Right atrium auricular region (tissue), 2 donors: ENCODE measurements around the gene CACNA1C. TPM values are rescaled to one million over a fixed set of nuclear protein-coding genes. Genes with fewer than 3 reads are reported as not detected.
"Not testable (repeated sequence)": the region's sequence is repeated elsewhere in the genome, so short reads cannot be mapped to it uniquely, and the experiment has no call there.

Experiments
- DNase-seq: peaks from one replicate; pipeline ENCODE4 v3.0.0-alpha.2; 2019; ENCODE audit warnings: low spot score
- H3K27ac ChIP-seq, 2 donors: fragments of 200-600 bp; sonication (generic); 1 replicate in 1 of 2; 2 replicates in 1 of 2; pipeline ENCODE4 v1.5.1; 2016 to 2019
- H3K27me3 ChIP-seq, 2 donors: fragments of 200-600 bp; sonication (generic); one replicate each; pipeline versions ENCODE4 v1.5.1 to v1.6.0; 2017 to 2019
- H3K36me3 ChIP-seq: fragments of 200-600 bp; sonication (generic); one replicate; pipeline ENCODE4 v1.5.1; 2016
- H3K4me1 ChIP-seq, 2 donors: fragments of 200-600 bp; sonication (generic); one replicate each; pipeline versions ENCODE4 v1.5.1 to v1.6.0; 2017 to 2019
- H3K4me3 ChIP-seq, 2 donors: fragments of 200-600 bp; sonication (generic); 1 replicate in 1 of 2; 2 replicates in 1 of 2; pipeline ENCODE4 v1.5.1; 2017 to 2019; ENCODE audit warnings: mild to moderate bottlenecking in 1 of 2, moderate library complexity in 1 of 2
- H3K9me3 ChIP-seq, 2 donors: fragments of 200-600 bp; sonication (generic); one replicate each; pipeline ENCODE4 v1.5.1; 2019
- total RNA-seq, 2 donors: library from RNA; depleted of rRNA; stranded (reverse); fragments of >200 nt; gene quantifications; one replicate each; pipeline ENCODE4 v1.1.0, GENCODE V29; 2016
- TF ChIP-seq, protein P1 (sequence below), 2 donors: fragments of 200-600 bp; sonication (generic); IDR thresholded peaks; one replicate each; pipeline ENCODE4 v1.5.1; 2019; ENCODE audit warnings: antibody characterized with exemption in 2 of 2

The CACNA1C gene
- total RNA-seq, 2 donors from 2014 or later: 83.1 to 93.6 TPM

DNA sequence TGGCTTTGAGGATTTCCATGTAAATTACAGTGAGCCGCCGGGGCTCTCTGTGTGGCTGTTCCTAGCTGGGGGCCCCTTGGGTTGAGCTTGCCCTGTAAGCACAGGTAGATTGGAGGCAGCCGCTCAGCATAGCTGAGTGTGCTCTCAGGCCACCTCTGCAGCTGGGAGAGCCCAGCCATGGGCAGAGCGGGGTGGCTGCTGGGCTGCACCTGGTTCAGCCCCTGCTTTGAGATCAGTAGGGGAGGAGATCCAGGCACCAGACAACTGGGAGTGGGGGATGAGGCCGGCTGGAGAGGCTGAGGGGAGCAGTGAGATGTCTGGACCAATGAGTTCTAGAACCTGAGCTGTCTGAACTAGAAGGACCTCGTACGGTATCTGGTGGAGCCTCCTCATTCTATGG lies 44.8 kb downstream of the CACNA1C start:
- H3K4me3 ChIP-seq: no peak overlapping the region
- H3K27me3 ChIP-seq: no peaks in the 10 kb centered on the region
- no peaks in the 10 kb centered on the region for H3K36me3 ChIP-seq
- no peaks in the 10 kb centered on the region for H3K9me3 ChIP-seq
- peak overlapping the region in 1 of 2 donors; percentile 42 for H3K27ac ChIP-seq
- TF ChIP-seq, protein P1, sequence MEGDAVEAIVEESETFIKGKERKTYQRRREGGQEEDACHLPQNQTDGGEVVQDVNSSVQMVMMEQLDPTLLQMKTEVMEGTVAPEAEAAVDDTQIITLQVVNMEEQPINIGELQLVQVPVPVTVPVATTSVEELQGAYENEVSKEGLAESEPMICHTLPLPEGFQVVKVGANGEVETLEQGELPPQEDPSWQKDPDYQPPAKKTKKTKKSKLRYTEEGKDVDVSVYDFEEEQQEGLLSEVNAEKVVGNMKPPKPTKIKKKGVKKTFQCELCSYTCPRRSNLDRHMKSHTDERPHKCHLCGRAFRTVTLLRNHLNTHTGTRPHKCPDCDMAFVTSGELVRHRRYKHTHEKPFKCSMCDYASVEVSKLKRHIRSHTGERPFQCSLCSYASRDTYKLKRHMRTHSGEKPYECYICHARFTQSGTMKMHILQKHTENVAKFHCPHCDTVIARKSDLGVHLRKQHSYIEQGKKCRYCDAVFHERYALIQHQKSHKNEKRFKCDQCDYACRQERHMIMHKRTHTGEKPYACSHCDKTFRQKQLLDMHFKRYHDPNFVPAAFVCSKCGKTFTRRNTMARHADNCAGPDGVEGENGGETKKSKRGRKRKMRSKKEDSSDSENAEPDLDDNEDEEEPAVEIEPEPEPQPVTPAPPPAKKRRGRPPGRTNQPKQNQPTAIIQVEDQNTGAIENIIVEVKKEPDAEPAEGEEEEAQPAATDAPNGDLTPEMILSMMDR (IDR thresholded peaks at IDR 0.05): no peak
- no peak for DNase-seq
- peaks cover 0 to 68% of the 10 kb centered on the region in 2 donors for H3K4me1 ChIP-seq

DNA sequence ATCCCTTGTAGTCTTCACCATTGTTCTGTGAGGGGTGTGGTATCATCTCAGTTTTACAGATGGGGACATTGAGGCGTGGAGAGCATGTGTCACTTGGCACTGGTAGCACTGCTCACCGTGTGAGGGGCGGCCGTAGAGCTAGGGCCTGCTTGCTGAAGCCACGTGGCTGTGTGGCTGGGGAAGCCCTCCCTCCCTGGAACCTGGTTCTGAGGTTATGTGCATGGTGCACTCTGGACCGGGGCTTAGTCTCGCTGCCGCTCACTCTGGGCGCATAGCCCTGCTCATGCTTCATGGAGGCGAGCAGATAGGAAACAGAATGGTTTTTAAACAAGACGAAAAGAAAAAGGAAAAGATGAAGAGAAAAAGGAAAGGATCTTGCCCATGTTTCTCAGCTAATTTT lies 46.1 kb downstream of the CACNA1C start:
- H3K4me3 ChIP-seq: no peak overlapping the region
- no peak for DNase-seq
- H3K36me3 ChIP-seq: no peaks in the 10 kb centered on the region
- H3K27me3 ChIP-seq: no peaks in the 10 kb centered on the region
- H3K27ac ChIP-seq: peak overlapping the region in 1 of 2 donors; percentile 42
- no peaks in the 10 kb centered on the region for H3K9me3 ChIP-seq
- H3K4me1 ChIP-seq: peaks cover 0 to 56% of the 10 kb centered on the region in 2 donors
- TF ChIP-seq, protein P1 (IDR thresholded peaks at IDR 0.05): no peak

DNA sequence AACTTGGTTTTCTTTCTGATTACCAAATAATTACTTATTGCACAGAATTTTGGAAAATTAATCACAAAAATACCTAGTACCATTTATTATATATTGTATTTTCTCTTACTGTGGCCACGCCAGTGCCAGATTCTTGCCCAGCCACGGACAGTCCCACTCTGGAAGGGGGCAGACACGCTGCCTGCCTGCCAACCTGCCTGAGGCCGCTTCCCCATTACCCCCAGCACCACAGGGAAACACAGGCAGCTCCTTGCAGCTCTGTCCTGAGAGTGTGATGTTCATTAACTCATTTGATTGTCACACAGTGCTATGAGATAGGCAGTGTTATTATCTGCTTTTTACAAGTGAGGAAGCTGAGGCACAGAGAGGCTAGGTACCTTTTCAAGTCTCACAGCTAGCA lies 46.8 kb downstream of the CACNA1C start:
- TF ChIP-seq, protein P1 (IDR thresholded peaks at IDR 0.05): no peak
- H3K4me3 ChIP-seq: no peak overlapping the region
- no peaks in the 10 kb centered on the region for H3K9me3 ChIP-seq
- peak overlapping the region in 1 of 2 donors; percentile 42 for H3K27ac ChIP-seq
- peaks cover 0 to 50% of the 10 kb centered on the region in 2 donors for H3K4me1 ChIP-seq
- no peak for DNase-seq
- no peaks in the 10 kb centered on the region for H3K27me3 ChIP-seq
- no peaks in the 10 kb centered on the region for H3K36me3 ChIP-seq

DNA sequence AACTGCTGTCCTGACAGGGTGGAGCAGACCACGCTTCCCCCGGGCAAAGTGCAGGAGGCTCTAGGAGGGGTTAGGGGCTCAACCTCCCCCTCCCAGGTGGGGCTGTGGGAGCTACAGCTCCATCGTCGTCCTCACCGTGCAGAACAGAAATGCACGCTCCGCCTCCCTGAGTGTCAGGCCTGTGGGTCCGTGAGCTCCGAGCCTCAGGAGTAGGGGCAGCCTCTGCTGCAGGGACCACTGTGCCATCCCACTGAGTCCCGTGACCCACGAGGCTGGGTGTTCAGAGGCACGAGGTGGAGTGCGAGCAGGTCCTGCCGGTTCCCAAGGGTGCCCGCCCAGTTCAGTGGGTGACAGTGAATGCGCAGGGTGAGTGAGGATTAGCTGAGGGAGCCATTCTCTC lies 48.6 kb downstream of the CACNA1C start:
- Histone ChIP-seq H3K9me3 (no peaks in the 10 kb centered on the region), H3K4me1 (peaks cover 0 to 32% of the 10 kb centered on the region in 2 donors), H3K4me3 (no peak overlapping the region), H3K27ac (peak overlapping the region in 1 of 2 donors; percentile 48), H3K36me3 (no peaks in the 10 kb centered on the region), H3K27me3 (no peaks in the 10 kb centered on the region)
- DNase-seq: no peak
- TF ChIP-seq, protein P1 (IDR thresholded peaks at IDR 0.05): no peak

DNA sequence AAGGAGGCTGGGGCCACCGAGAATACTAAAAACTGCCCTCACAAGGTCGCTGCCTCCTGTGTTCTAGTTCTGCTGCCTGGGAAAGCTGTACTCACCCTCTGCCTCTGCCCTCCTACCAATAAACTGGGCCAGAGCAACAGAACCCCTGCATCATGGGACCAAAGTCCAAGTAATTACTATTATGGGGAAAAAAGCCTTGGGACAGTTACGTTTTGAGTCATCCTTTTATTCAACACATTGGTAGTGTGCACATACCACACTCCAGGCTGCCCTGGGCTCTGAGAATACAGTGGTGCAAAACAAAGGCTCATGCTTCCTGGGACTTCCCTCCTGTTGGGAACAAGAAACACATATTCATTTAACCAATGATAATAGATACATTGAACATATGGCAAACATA lies 49.0 kb downstream of the CACNA1C start:
- Histone ChIP-seq H3K4me1 (peaks cover 0 to 31% of the 10 kb centered on the region in 2 donors), H3K9me3 (no peaks in the 10 kb centered on the region), H3K27me3 (no peaks in the 10 kb centered on the region), H3K36me3 (no peaks in the 10 kb centered on the region), H3K27ac (peak overlapping the region in 1 of 2 donors; percentile 48), H3K4me3 (no peak overlapping the region)
- DNase-seq: no peak
- TF ChIP-seq, protein P1 (IDR thresholded peaks at IDR 0.05): no peak

DNA sequence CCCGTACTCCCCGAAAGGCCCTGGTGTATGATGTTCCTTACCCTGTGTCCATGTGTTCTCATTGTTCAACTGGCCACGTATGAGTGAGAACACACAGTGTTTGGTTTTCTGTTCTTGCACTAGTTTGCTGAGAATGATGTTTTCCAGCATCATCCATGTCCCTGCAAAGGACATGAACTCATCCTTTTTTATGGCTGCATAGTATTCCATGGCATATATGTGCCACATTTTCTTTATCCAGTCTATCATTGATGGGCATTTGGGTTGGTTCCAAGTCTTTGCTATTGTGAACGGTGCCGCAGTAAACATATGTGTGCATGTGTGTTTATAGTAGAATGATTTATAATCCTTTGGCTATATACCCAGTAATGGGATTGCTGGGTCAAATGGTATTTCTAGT lies 49.9 kb downstream of the CACNA1C start:
- H3K4me1 ChIP-seq: peaks cover 0 to 26% of the 10 kb centered on the region in 2 donors
- not testable (repeated sequence) for H3K27me3 ChIP-seq, H3K9me3 ChIP-seq, H3K27ac ChIP-seq, H3K36me3 ChIP-seq, H3K4me3 ChIP-seq, DNase-seq

DNA sequence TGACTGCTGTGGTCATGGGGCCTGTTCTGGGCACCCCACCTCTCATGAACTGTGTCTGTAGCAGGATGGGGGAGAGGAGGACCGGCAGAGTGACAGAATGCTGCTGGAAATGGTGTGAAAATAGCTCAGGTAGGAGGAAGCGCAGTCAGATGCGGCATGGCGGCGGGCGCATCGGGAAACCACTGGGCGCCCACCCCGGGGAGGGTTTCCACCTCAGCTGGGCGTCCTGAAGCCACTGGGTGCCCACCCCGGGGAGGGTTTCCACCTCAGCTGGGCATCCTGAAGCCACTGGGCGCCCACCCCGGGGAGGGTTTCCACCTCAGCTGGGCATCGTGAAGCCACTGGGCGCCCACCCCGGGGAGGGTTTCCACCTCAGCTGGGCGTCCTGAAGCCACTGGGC lies 52.6 kb downstream of the CACNA1C start:
- not testable (repeated sequence) for H3K27me3 ChIP-seq, DNase-seq, H3K9me3 ChIP-seq, H3K4me3 ChIP-seq, H3K27ac ChIP-seq, H3K36me3 ChIP-seq
- H3K4me1 ChIP-seq: peaks cover 0 to 25% of the 10 kb centered on the region in 2 donors
